Neural cell (in vitro differentiated cells): ENCODE data around the gene MAB21L3.

Experiments
- POLR2AphosphoS5 ChIP-seq: IDR thresholded peaks from 2 replicates; pipeline ENCODE4 v1.6.1; 2012
- TAF1 ChIP-seq: IDR thresholded peaks from 2 replicates; pipeline ENCODE4 v1.6.1; 2012; ENCODE audit warnings: low read depth
- TF ChIP-seq, protein P1 (sequence below): fragments of 450-650 bp; IDR thresholded peaks from 2 replicates; pipeline ENCODE4 v1.5.1; 2014; ENCODE audit warnings: antibody characterized with exemption, mild to moderate bottlenecking, moderate library complexity; ENCODE audit not compliant: poor library complexity, severe bottlenecking

- TF ChIP-seq, protein P1, sequence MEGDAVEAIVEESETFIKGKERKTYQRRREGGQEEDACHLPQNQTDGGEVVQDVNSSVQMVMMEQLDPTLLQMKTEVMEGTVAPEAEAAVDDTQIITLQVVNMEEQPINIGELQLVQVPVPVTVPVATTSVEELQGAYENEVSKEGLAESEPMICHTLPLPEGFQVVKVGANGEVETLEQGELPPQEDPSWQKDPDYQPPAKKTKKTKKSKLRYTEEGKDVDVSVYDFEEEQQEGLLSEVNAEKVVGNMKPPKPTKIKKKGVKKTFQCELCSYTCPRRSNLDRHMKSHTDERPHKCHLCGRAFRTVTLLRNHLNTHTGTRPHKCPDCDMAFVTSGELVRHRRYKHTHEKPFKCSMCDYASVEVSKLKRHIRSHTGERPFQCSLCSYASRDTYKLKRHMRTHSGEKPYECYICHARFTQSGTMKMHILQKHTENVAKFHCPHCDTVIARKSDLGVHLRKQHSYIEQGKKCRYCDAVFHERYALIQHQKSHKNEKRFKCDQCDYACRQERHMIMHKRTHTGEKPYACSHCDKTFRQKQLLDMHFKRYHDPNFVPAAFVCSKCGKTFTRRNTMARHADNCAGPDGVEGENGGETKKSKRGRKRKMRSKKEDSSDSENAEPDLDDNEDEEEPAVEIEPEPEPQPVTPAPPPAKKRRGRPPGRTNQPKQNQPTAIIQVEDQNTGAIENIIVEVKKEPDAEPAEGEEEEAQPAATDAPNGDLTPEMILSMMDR = no peak
- TF ChIP-seq POLR2AphosphoS5 = no peak
- TF ChIP-seq TAF1 = no peak
These were observed 54.9 kb downstream of the MAB21L3 start for GRCh38 chr1:116166011-116166571.
